ENCODE results near the gene GALR2.

- TF ChIP-seq CTCF (IDR thresholded peaks at IDR 0.05), result no peak
- no peak for TF ChIP-seq POLR2A (IDR thresholded peaks at IDR 0.05)
These were observed 11.8 kb downstream of the GALR2 start for GRCh38 chr17:76086384-76086783.

All from uterus (tissue), 2 donors.